GM21390 (cell line): ENCODE data around the gene GALM.
"Not testable (repeated sequence)": the region's sequence is repeated elsewhere in the genome, so short reads cannot be mapped to it uniquely, and the experiment has no call there.

ENCODE experiments used
- ATAC-seq: cut with Tn5 transposase; IDR thresholded peaks from one replicate; pipeline ENCODE4 v1.9.1; 2021; ENCODE audit not compliant: unreplicated experiment

GALM gene

GRCh38 chr2:38676681-38677080, 10.8 kb downstream of the GALM start:
- no peak for ATAC-seq

GRCh38 chr2:38680868-38681267, 15.0 kb downstream of the GALM start:
- ATAC-seq, result not testable (repeated sequence)

- no peak for ATAC-seq
Observed at GRCh38 chr2:38682008-38682575, 16.2 kb downstream of the GALM start.

DNA sequence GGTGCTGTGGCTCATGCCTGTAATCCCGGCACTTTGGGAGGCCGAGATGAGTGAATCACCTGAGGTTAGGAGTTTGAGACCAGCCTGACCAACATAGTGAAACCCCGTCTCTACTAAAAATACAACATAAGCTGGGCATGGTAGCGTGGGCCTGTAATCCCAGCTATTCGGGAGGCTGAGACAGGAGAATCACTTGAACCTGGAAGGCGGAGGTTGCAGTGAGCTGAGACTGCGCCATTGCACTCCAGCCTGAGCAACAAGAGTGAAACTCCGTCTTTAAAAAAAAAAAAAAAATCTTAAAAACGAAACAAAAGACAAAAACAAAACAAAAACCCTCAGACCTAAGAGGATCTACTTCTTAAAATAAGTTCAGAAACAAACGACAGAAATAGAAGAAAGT, 16.7 kb downstream of the GALM start:
- ATAC-seq, result not testable (repeated sequence)

DNA sequence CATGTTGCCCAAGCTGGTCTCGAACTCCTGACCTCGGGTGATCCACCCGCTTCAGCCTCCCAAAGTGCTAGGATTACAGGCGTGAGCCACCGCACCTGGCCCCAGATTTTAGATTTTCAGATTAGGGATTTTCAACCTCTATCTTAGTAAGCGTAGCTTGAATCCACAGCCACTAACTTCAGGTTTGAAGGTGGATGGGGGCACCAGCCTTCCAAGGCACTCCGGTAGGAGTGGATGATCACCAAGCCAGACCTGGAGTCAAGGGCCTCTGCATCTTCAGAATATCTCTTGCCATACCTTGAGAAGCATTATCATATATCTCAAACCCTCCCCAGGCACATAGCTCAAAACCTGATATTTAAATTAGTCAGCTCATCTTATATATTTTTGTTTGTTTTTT, 17.9 kb downstream of the GALM start:
- no peak for ATAC-seq

- no peak for ATAC-seq
Observed at GRCh38 chr2:38685116-38685735, 19.3 kb downstream of the GALM start.

GRCh38 chr2:38690499-38691420, 24.8 kb downstream of the GALM start:
- ATAC-seq, result no peak

DNA sequence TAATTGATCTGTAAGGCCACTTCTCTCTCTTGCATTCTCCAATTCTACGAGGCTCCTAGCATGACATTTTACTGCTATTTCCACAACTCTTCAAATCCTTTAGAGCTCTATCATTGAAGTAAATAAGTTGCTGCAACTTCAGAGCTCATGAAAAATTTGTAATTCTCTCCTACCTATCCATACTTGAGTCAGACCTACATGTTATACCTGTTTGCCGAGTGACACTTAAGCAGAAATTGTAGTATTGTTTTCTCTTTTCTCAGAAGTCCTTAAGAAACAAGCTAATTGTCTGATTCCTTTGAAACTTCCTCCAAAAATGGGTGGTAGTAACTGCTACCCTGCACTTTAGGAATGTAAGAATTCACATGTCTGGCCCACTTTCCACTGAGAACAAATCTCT, 26.1 kb downstream of the GALM start:
- no peak for ATAC-seq

- ATAC-seq, result no peak
Observed at GRCh38 chr2:38692636-38693318, 26.9 kb downstream of the GALM start.

GRCh38 chr2:38697116-38697840, 31.4 kb downstream of the GALM start:
- ATAC-seq, result no peak

- ATAC-seq, result no peak
Observed at GRCh38 chr2:38698467-38699003, 32.6 kb downstream of the GALM start.

DNA sequence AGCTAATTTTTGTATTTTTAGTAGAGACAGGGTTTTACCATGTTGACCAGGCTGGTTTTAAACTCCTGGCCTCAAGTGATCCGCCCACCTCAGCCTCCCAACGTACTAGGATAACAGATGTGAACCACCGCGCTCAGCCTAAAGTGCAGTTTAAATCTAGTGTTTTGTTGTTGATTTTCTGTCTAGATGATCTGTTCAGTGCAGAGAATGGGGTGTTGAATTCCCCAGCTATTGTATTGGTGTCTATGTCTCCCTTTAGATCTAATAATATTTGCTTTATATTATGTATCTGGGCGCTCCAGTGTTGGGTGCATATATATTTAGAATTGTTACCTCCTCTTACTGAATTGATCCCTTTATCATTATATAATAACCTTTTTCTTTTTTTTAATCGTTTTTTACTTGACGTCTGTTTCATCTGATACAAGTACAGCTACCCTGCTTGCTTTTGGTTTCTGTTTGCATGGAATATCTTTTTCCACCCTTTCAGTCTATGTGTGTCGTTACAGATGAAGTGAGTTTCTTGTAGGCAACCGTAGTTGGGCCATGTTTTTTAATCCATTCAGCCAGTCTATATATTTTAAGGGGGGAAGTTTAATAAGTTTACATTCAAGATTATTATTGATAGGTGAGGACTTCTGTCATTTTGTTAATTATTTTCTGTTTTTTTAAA, 34.3 kb downstream of the GALM start:
- no peak for ATAC-seq

GRCh38 chr2:38700881-38701458, 35.1 kb downstream of the GALM start:
- no peak for ATAC-seq

- ATAC-seq, result no peak
Observed at GRCh38 chr2:38701542-38701941, 35.6 kb downstream of the GALM start.

- no peak for ATAC-seq
Observed at GRCh38 chr2:38702413-38702812, 36.5 kb downstream of the GALM start.

- not testable (repeated sequence) for ATAC-seq
Observed at GRCh38 chr2:38703336-38703735, 37.4 kb downstream of the GALM start.

DNA sequence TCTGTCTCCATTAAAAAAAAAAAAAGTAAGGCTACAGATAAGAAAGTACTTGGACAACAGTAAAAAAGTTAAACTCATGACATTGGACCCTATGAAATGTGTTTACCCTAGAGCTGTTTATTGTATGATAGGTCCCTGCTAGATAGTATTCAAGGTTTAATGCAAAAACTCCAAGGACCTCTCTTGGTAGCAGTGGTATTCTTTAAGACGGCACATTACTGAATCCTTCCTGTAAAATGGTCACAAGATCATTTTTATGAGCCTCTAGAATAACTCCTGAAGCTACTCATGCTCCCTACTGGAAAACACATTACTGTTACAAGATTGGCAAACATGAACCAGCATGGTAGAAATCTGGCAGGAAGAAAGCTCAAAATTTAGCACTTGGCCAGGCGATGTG, 38.8 kb downstream of the GALM start:
- ATAC-seq, result no peak

GRCh38 chr2:38706846-38707345, 41.0 kb downstream of the GALM start:
- ATAC-seq, result no peak

DNA sequence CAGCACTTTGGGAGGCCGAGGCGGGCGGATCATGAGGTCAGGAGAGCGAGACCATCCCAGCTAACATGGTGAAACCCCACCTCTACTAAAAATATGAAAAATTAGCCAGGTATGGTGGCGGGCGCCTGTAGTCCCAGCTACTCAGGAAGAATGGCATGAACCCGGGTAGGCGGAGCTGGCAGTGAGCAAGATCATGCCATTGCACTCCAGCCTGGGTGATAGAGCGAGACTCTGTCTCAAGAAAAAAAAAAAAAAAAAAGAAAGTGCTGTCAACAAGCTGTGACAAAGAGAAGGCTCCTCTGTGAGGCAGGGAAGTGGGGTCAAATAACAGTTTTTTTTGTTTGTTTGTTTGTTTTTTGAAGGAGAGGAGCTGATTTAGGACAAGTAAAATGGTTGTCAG, 42.6 kb downstream of the GALM start:
- not testable (repeated sequence) for ATAC-seq
